Liver (tissue), 3 donors: ENCODE results near the gene PIGV.

Experiments
- EGR1 ChIP-seq, 2 donors: IDR thresholded peaks; 2 replicates each; pipeline ENCODE4 v1.6.1; 2016 to 2018; ENCODE audit warnings: antibody characterized with exemption in 2 of 2, low read depth in 2 of 2
- GABPA ChIP-seq, 2 donors: IDR thresholded peaks in 1 of 2; conservative IDR thresholded peaks in 1 of 2; 2 replicates each; pipeline ENCODE4 v1.6.1; 2016; ENCODE audit warnings: antibody characterized with exemption in 2 of 2, mild to moderate bottlenecking in 1 of 2, moderate library complexity in 1 of 2
- HNF4G ChIP-seq: IDR thresholded peaks from 2 replicates; pipeline ENCODE4 v1.6.1; 2016; ENCODE audit warnings: antibody characterized with exemption
- JUND ChIP-seq, 2 donors: IDR thresholded peaks; 2 replicates each; pipeline ENCODE4 v1.6.1; 2016; ENCODE audit warnings: antibody characterized with exemption in 2 of 2
- RAD21 ChIP-seq, 2 donors: IDR thresholded peaks; 2 replicates each; pipeline ENCODE4 v1.6.1; 2016; ENCODE audit warnings: antibody characterized with exemption in 2 of 2, mild to moderate bottlenecking in 2 of 2
- RXRA ChIP-seq, 2 donors: IDR thresholded peaks; 2 replicates each; pipeline ENCODE4 v1.6.1; 2017 to 2018; ENCODE audit warnings: antibody characterized with exemption in 2 of 2, mild to moderate bottlenecking in 1 of 2
- SP1 ChIP-seq: IDR thresholded peaks from 2 replicates; pipeline ENCODE4 v1.6.1; 2018; ENCODE audit warnings: antibody characterized with exemption, mild to moderate bottlenecking
- TAF1 ChIP-seq: conservative IDR thresholded peaks from 2 replicates; pipeline ENCODE4 v1.6.1; 2016; ENCODE audit warnings: antibody characterized with exemption, mild to moderate bottlenecking
- YY1 ChIP-seq: IDR thresholded peaks from 2 replicates; pipeline ENCODE4 v1.6.1; 2016; ENCODE audit warnings: antibody characterized with exemption, mild to moderate bottlenecking
- TF ChIP-seq, protein P1 (sequence below): fragments of 150-350 bp; IDR thresholded peaks from 2 replicates; pipeline ENCODE4 v1.5.1; 2017; ENCODE audit warnings: improper control_type of control experiment, low read depth, low read length; ENCODE audit not compliant: missing input control
- TF ChIP-seq, protein P2 (sequence below): IDR thresholded peaks from 2 replicates; pipeline ENCODE4 v1.6.1; 2016; ENCODE audit warnings: antibody characterized with exemption, mild to moderate bottlenecking
- donor health status: healthy.
- donor health status: healthy.

DNA sequence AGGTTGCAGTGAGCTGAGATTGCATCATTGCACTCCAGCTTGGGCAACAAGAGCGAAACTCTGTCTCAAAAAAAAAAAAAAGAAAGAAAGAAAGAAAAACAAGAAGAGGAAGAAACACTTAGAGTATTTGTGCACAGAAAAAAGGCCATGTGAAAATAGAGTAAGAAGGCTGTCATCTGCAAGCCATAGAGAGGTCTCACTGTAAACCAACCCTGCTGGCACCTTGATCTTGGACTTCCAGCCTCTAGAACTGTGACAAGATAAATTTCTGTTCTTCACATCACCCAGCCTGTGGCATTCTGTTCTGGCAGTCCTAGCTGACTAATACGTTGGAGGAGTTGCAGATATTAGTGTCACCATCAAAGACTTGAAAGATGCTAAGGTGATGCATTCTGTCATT, 26.6 kb downstream of the PIGV start:
- TF ChIP-seq RAD21 (IDR thresholded peaks at IDR 0.05) (no peak), TAF1 (no peak), EGR1 (IDR thresholded peaks at IDR 0.05; ENCODE audit: low read depth in 2 of 2) (no peak), JUND (IDR thresholded peaks at IDR 0.05) (no peak), YY1 (no peak), RXRA (IDR thresholded peaks at IDR 0.05) (no peak), SP1 (no peak), GABPA (IDR thresholded peaks at IDR 0.05 in 1 of 2, conservative IDR thresholded peaks at IDR 0.05 in 1 of 2) (no peak), HNF4G (no peak)
- TF ChIP-seq, protein P1, sequence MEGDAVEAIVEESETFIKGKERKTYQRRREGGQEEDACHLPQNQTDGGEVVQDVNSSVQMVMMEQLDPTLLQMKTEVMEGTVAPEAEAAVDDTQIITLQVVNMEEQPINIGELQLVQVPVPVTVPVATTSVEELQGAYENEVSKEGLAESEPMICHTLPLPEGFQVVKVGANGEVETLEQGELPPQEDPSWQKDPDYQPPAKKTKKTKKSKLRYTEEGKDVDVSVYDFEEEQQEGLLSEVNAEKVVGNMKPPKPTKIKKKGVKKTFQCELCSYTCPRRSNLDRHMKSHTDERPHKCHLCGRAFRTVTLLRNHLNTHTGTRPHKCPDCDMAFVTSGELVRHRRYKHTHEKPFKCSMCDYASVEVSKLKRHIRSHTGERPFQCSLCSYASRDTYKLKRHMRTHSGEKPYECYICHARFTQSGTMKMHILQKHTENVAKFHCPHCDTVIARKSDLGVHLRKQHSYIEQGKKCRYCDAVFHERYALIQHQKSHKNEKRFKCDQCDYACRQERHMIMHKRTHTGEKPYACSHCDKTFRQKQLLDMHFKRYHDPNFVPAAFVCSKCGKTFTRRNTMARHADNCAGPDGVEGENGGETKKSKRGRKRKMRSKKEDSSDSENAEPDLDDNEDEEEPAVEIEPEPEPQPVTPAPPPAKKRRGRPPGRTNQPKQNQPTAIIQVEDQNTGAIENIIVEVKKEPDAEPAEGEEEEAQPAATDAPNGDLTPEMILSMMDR, result no peak
- TF ChIP-seq, protein P2, sequence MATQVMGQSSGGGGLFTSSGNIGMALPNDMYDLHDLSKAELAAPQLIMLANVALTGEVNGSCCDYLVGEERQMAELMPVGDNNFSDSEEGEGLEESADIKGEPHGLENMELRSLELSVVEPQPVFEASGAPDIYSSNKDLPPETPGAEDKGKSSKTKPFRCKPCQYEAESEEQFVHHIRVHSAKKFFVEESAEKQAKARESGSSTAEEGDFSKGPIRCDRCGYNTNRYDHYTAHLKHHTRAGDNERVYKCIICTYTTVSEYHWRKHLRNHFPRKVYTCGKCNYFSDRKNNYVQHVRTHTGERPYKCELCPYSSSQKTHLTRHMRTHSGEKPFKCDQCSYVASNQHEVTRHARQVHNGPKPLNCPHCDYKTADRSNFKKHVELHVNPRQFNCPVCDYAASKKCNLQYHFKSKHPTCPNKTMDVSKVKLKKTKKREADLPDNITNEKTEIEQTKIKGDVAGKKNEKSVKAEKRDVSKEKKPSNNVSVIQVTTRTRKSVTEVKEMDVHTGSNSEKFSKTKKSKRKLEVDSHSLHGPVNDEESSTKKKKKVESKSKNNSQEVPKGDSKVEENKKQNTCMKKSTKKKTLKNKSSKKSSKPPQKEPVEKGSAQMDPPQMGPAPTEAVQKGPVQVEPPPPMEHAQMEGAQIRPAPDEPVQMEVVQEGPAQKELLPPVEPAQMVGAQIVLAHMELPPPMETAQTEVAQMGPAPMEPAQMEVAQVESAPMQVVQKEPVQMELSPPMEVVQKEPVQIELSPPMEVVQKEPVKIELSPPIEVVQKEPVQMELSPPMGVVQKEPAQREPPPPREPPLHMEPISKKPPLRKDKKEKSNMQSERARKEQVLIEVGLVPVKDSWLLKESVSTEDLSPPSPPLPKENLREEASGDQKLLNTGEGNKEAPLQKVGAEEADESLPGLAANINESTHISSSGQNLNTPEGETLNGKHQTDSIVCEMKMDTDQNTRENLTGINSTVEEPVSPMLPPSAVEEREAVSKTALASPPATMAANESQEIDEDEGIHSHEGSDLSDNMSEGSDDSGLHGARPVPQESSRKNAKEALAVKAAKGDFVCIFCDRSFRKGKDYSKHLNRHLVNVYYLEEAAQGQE, result no peak
